ENCODE measurements around the gene SLC2A4RG. TPM values are rescaled to one million over a fixed set of nuclear protein-coding genes. Genes with fewer than 3 reads are reported as not detected.

The SLC2A4RG gene
- total and polyA plus RNA-seq, 2 of the 13 experiments (the other 11 are each of a cell fraction or from before 2014, with no cell fraction given): 91.4 to 95.9 TPM

DNA sequence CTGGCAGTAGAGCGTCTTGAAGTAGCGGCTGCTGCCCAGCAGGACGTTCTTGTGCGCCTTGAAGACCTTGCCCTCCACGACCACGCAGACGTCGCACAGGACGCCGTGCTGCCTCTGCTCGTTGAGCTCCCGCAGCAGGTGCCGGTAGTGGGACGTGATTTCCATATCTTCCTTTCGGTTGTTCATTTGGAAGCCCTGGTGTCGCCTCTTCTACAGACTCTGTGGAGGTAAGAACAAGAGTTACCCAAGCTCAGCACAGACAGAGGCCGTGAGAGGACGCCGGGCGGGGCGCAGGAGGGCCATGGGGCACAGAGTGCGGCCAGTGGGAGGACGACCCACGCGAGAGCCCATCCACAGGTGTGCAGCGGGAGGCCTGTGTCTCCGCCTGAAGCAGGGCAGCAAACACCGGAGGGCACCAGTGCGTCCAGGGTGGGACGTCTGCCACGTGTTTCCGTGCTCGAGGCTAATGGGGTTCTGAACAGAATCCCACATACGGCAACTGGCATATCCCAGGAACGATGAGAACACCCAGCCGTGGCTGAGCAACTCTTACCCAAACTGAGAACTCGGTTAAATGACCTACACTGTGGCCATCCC is 51.1 kb downstream of the SLC2A4RG start (continued):
- TF ChIP-seq, protein P1, sequence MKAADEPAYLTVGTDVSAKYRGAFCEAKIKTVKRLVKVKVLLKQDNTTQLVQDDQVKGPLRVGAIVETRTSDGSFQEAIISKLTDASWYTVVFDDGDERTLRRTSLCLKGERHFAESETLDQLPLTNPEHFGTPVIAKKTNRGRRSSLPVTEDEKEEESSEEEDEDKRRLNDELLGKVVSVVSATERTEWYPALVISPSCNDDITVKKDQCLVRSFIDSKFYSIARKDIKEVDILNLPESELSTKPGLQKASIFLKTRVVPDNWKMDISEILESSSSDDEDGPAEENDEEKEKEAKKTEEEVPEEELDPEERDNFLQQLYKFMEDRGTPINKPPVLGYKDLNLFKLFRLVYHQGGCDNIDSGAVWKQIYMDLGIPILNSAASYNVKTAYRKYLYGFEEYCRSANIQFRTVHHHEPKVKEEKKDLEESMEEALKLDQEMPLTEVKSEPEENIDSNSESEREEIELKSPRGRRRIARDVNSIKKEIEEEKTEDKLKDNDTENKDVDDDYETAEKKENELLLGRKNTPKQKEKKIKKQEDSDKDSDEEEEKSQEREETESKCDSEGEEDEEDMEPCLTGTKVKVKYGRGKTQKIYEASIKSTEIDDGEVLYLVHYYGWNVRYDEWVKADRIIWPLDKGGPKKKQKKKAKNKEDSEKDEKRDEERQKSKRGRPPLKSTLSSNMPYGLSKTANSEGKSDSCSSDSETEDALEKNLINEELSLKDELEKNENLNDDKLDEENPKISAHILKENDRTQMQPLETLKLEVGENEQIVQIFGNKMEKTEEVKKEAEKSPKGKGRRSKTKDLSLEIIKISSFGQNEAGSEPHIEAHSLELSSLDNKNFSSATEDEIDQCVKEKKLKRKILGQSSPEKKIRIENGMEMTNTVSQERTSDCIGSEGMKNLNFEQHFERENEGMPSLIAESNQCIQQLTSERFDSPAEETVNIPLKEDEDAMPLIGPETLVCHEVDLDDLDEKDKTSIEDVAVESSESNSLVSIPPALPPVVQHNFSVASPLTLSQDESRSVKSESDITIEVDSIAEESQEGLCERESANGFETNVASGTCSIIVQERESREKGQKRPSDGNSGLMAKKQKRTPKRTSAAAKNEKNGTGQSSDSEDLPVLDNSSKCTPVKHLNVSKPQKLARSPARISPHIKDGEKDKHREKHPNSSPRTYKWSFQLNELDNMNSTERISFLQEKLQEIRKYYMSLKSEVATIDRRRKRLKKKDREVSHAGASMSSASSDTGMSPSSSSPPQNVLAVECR (CRISPR knock-in tag; IDR thresholded peaks at IDR 0.05; ENCODE audit: borderline replicate concordance): 0 out of 2 replicates have a peak, but pooled peaks have one; percentile 34
- TF ChIP-seq, protein P2, sequence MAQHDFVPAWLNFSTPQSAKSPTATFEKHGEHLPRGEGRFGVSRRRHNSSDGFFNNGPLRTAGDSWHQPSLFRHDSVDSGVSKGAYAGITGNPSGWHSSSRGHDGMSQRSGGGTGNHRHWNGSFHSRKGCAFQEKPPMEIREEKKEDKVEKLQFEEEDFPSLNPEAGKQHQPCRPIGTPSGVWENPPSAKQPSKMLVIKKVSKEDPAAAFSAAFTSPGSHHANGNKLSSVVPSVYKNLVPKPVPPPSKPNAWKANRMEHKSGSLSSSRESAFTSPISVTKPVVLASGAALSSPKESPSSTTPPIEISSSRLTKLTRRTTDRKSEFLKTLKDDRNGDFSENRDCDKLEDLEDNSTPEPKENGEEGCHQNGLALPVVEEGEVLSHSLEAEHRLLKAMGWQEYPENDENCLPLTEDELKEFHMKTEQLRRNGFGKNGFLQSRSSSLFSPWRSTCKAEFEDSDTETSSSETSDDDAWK (CRISPR knock-in tag; IDR thresholded peaks at IDR 0.05): no peak
- TF ChIP-seq ZNF772 (CRISPR knock-in tag; IDR thresholded peaks at IDR 0.05) (no peak), RNF2 (conservative IDR thresholded peaks at IDR 0.05; ENCODE audit: low read depth) (no peak), KMT2B (CRISPR knock-in tag; IDR thresholded peaks at IDR 0.05) (no peak), ZNF496 (CRISPR knock-in tag; IDR thresholded peaks at IDR 0.05; ENCODE audit: insufficient replicate concordance) (no peak), MED1 (CRISPR knock-in tag; IDR thresholded peaks at IDR 0.05) (no peak), PRPF4 (IDR thresholded peaks at IDR 0.05; ENCODE audit: low read depth, low read length, poor library complexity, severe bottlenecking) (peak; percentile 2)
- TF ChIP-seq, protein P3, sequence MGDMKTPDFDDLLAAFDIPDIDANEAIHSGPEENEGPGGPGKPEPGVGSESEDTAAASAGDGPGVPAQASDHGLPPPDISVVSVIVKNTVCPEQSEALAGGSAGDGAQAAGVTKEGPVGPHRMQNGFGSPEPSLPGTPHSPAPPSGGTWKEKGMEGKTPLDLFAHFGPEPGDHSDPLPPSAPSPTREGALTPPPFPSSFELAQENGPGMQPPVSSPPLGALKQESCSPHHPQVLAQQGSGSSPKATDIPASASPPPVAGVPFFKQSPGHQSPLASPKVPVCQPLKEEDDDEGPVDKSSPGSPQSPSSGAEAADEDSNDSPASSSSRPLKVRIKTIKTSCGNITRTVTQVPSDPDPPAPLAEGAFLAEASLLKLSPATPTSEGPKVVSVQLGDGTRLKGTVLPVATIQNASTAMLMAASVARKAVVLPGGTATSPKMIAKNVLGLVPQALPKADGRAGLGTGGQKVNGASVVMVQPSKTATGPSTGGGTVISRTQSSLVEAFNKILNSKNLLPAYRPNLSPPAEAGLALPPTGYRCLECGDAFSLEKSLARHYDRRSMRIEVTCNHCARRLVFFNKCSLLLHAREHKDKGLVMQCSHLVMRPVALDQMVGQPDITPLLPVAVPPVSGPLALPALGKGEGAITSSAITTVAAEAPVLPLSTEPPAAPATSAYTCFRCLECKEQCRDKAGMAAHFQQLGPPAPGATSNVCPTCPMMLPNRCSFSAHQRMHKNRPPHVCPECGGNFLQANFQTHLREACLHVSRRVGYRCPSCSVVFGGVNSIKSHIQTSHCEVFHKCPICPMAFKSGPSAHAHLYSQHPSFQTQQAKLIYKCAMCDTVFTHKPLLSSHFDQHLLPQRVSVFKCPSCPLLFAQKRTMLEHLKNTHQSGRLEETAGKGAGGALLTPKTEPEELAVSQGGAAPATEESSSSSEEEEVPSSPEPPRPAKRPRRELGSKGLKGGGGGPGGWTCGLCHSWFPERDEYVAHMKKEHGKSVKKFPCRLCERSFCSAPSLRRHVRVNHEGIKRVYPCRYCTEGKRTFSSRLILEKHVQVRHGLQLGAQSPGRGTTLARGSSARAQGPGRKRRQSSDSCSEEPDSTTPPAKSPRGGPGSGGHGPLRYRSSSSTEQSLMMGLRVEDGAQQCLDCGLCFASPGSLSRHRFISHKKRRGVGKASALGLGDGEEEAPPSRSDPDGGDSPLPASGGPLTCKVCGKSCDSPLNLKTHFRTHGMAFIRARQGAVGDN (CRISPR knock-in tag; IDR thresholded peaks at IDR 0.05): peak; percentile 42; the same call in 1 of the 2 replicates
- TF ChIP-seq, protein P4, sequence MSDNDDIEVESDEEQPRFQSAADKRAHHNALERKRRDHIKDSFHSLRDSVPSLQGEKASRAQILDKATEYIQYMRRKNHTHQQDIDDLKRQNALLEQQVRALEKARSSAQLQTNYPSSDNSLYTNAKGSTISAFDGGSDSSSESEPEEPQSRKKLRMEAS (IDR thresholded peaks at IDR 0.05): peak; percentile 56
- TF ChIP-seq, protein P5, sequence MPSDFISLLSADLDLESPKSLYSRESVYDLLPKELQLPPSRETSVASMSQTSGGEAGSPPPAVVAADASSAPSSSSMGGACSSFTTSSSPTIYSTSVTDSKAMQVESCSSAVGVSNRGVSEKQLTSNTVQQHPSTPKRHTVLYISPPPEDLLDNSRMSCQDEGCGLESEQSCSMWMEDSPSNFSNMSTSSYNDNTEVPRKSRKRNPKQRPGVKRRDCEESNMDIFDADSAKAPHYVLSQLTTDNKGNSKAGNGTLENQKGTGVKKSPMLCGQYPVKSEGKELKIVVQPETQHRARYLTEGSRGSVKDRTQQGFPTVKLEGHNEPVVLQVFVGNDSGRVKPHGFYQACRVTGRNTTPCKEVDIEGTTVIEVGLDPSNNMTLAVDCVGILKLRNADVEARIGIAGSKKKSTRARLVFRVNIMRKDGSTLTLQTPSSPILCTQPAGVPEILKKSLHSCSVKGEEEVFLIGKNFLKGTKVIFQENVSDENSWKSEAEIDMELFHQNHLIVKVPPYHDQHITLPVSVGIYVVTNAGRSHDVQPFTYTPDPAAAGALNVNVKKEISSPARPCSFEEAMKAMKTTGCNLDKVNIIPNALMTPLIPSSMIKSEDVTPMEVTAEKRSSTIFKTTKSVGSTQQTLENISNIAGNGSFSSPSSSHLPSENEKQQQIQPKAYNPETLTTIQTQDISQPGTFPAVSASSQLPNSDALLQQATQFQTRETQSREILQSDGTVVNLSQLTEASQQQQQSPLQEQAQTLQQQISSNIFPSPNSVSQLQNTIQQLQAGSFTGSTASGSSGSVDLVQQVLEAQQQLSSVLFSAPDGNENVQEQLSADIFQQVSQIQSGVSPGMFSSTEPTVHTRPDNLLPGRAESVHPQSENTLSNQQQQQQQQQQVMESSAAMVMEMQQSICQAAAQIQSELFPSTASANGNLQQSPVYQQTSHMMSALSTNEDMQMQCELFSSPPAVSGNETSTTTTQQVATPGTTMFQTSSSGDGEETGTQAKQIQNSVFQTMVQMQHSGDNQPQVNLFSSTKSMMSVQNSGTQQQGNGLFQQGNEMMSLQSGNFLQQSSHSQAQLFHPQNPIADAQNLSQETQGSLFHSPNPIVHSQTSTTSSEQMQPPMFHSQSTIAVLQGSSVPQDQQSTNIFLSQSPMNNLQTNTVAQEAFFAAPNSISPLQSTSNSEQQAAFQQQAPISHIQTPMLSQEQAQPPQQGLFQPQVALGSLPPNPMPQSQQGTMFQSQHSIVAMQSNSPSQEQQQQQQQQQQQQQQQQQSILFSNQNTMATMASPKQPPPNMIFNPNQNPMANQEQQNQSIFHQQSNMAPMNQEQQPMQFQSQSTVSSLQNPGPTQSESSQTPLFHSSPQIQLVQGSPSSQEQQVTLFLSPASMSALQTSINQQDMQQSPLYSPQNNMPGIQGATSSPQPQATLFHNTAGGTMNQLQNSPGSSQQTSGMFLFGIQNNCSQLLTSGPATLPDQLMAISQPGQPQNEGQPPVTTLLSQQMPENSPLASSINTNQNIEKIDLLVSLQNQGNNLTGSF (CRISPR knock-in tag; IDR thresholded peaks at IDR 0.05): no peak
- TF ChIP-seq, protein P6, sequence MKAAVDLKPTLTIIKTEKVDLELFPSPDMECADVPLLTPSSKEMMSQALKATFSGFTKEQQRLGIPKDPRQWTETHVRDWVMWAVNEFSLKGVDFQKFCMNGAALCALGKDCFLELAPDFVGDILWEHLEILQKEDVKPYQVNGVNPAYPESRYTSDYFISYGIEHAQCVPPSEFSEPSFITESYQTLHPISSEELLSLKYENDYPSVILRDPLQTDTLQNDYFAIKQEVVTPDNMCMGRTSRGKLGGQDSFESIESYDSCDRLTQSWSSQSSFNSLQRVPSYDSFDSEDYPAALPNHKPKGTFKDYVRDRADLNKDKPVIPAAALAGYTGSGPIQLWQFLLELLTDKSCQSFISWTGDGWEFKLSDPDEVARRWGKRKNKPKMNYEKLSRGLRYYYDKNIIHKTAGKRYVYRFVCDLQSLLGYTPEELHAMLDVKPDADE (CRISPR knock-in tag; IDR thresholded peaks at IDR 0.05): no peak

Measured in HepG2 (cell line).